Neural crest cell (in vitro differentiated cells): ENCODE data around the gene TRMT11. TPM values are rescaled to one million over a fixed set of nuclear protein-coding genes. Genes with fewer than 3 reads are reported as not detected.

Experiments
- DNase-seq: peaks from one replicate; pipeline ENCODE4 v3.0.0; 2021; ENCODE audit warnings: low read depth, mixed read lengths, low spot score
- H3K27ac Mint-ChIP-seq: one replicate; pipeline ENCODE4 v1.8.0; 2021; ENCODE audit warnings: mild to moderate bottlenecking, mixed read lengths; ENCODE audit not compliant: unreplicated experiment
- H3K27me3 Mint-ChIP-seq: 2 replicates; pipeline ENCODE4 v1.8.0; 2021; ENCODE audit warnings: low read depth, mild to moderate bottlenecking, mixed read lengths
- H3K36me3 Mint-ChIP-seq: 2 replicates; pipeline ENCODE4 v1.8.0; 2021; ENCODE audit warnings: low read depth, mild to moderate bottlenecking, mixed read lengths
- H3K4me1 Mint-ChIP-seq: 2 replicates; pipeline ENCODE4 v1.8.0; 2021; ENCODE audit warnings: mixed read lengths
- H3K4me3 Mint-ChIP-seq: one replicate; pipeline ENCODE4 v1.8.0; 2021; ENCODE audit warnings: mild to moderate bottlenecking, mixed read lengths
- H3K9me3 Mint-ChIP-seq: 2 replicates; pipeline ENCODE4 v1.8.0; 2021; ENCODE audit warnings: mixed read lengths
- total RNA-seq: library from RNA; stranded (reverse); gene quantifications from 2 replicates; pipeline ENCODE4 v1.2.1, GENCODE V29; 2021
- TF ChIP-seq, protein P1 (sequence below): fragments of 200-600 bp; sonication (generic); conservative IDR thresholded peaks from 2 replicates; pipeline ENCODE4 v1.5.0; 2021; ENCODE audit warnings: antibody characterized with exemption, mild to moderate bottlenecking

The TRMT11 gene
- total RNA-seq, 1 donor from 2014 or later: 31.0 TPM

DNA sequence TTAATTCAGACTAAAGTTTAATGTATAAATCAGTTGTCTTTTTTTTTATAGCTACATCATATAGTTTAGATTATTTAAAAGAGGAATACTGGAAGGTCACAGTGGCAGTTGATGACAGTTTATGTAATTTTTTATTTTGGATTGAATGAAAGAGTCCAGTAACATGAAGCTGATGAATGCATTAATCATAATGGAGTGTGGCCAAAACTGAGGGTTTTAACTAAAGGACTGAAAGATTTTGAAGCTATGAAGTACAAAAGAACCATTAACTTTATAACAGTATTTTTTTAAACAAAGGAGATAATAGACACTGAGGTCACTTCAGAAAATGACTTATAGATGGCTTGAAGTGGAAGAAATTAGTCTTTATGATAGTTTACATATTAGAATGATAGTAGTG lies 41.3 kb downstream of the TRMT11 start:
- DNase-seq: no peak
- no peaks in the 10 kb centered on the region for H3K27me3 Mint-ChIP-seq
- no peaks in the 10 kb centered on the region for H3K9me3 Mint-ChIP-seq
- no peak overlapping the region for H3K4me3 Mint-ChIP-seq
- peaks cover 10% of the 10 kb centered on the region for H3K36me3 Mint-ChIP-seq
- TF ChIP-seq, protein P1, sequence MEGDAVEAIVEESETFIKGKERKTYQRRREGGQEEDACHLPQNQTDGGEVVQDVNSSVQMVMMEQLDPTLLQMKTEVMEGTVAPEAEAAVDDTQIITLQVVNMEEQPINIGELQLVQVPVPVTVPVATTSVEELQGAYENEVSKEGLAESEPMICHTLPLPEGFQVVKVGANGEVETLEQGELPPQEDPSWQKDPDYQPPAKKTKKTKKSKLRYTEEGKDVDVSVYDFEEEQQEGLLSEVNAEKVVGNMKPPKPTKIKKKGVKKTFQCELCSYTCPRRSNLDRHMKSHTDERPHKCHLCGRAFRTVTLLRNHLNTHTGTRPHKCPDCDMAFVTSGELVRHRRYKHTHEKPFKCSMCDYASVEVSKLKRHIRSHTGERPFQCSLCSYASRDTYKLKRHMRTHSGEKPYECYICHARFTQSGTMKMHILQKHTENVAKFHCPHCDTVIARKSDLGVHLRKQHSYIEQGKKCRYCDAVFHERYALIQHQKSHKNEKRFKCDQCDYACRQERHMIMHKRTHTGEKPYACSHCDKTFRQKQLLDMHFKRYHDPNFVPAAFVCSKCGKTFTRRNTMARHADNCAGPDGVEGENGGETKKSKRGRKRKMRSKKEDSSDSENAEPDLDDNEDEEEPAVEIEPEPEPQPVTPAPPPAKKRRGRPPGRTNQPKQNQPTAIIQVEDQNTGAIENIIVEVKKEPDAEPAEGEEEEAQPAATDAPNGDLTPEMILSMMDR: no peak
- H3K27ac Mint-ChIP-seq: no peak overlapping the region
- peaks cover 10% of the 10 kb centered on the region for H3K4me1 Mint-ChIP-seq

DNA sequence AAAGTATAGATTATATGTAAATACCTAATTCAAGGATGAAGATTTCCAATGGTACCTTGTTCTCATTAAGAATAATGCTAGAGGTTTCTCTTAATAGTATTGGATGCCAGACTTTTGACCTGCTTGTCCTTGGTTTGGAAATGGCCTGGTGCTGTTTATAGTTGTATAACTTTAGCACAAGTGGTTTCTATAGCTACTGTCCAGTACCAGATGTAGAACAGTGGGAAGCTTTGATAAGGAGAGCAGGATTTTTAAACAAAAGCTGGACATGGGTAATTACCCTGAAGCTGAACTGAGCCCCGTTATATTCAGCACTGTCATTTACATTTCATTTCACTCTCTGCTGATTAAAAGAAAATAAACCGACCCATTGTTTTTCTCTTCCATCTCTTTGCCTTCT lies 43.7 kb downstream of the TRMT11 start:
- TF ChIP-seq, protein P1: no peak
- DNase-seq: no peak
- Mint-ChIP-seq H3K4me1 (peaks cover 16% of the 10 kb centered on the region), H3K9me3 (no peaks in the 10 kb centered on the region), H3K4me3 (no peak overlapping the region), H3K27ac (no peak overlapping the region), H3K27me3 (no peaks in the 10 kb centered on the region), H3K36me3 (peaks cover 11% of the 10 kb centered on the region)

DNA sequence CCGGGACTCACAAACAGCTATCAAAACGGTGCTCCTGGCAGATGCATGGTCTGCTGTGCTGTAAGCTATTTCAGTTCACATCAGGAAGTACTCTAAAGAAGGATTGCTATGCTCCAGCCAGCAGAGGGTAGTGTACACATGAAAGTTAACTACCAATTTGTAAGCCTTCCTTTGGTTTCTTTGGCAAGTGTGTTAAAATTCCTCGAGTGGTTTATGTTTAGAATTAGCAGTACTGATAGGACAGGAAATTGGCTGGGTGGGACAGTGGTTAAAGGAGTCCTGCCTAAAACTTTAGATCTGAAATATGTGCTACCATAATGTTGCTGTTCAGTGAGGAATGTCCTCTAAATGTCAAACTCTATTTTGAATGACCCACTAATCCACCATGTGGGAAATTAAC lies 47.4 kb downstream of the TRMT11 start:
- H3K27me3 Mint-ChIP-seq: no peaks in the 10 kb centered on the region
- no peaks in the 10 kb centered on the region for H3K9me3 Mint-ChIP-seq
- TF ChIP-seq, protein P1: peak; percentile 74
- H3K27ac Mint-ChIP-seq: no peak overlapping the region
- no peak for DNase-seq
- H3K36me3 Mint-ChIP-seq: peaks cover 24% of the 10 kb centered on the region
- no peak overlapping the region for H3K4me3 Mint-ChIP-seq
- peaks cover 24% of the 10 kb centered on the region for H3K4me1 Mint-ChIP-seq

DNA sequence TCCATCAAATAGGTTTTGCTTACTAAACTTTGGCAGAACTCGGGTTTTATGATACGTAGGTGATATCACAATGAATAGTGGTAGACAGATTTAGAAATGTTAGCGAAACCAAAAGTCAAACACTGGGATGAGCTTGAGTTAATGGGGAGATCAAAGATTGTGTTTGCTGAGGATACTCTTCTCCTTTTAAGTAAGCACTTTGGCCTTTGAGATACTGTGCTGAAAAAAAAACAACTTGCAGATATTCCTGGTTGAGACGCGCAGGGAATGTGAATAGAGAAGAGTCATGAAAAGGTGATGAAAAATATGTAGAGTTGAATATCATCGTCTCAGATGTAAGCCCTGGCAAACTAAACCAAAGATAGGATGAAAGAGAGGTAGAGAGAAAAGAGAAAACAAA lies 48.3 kb downstream of the TRMT11 start:
- no peak overlapping the region for H3K4me3 Mint-ChIP-seq
- no peak overlapping the region for H3K27ac Mint-ChIP-seq
- no peaks in the 10 kb centered on the region for H3K9me3 Mint-ChIP-seq
- H3K36me3 Mint-ChIP-seq: peaks cover 24% of the 10 kb centered on the region
- H3K4me1 Mint-ChIP-seq: peaks cover 20% of the 10 kb centered on the region
- DNase-seq: no peak
- no peaks in the 10 kb centered on the region for H3K27me3 Mint-ChIP-seq
- TF ChIP-seq, protein P1: no peak

DNA sequence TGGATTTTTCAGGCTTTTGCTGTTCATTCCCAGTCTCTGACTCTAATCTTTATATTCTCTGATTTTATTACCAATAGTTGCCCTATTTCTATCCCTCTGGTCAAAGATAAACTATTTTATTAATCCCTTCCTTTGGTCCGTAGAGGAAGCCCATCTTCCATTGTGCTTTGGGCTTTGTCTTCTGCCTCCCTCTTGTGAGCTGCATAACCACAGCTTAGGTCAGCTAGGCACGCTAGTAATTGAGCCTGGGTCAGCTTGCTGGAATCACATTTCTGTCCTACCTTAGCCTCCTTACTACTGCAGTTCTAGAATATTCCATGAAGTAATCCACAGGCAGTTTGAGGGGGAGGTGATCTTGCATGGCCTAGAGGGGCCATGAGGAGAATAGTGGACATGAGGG lies 49.4 kb downstream of the TRMT11 start:
- Mint-ChIP-seq H3K9me3 (no peaks in the 10 kb centered on the region), H3K27me3 (no peaks in the 10 kb centered on the region), H3K4me1 (peaks cover 14% of the 10 kb centered on the region), H3K27ac (peak overlapping the region; percentile 40), H3K4me3 (no peak overlapping the region), H3K36me3 (peaks cover 26% of the 10 kb centered on the region)
- no peak for DNase-seq
- TF ChIP-seq, protein P1: no peak

DNA sequence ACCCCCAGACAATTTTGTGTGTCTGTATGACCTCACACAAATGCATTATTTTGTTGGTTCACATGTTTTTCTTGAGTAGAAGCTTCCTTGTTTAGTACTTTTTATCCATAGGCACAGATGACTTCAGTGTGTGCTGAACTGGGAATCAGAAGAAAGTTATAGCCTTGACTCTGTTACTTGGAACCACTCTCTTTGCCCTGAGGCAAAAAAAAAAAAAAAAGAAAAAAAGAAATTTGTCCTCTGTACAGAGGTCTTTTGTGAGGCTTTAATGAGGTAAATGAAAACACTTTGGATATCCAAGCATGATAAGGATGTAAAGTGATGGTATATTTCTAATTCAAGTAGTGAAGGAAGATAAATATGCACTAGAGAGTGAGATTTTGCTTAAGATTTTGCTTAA lies 51.9 kb downstream of the TRMT11 start:
- no peak overlapping the region for H3K27ac Mint-ChIP-seq
- H3K4me3 Mint-ChIP-seq: no peak overlapping the region
- TF ChIP-seq, protein P1: no peak
- DNase-seq: no peak
- peaks cover 27% of the 10 kb centered on the region for H3K4me1 Mint-ChIP-seq
- no peaks in the 10 kb centered on the region for H3K27me3 Mint-ChIP-seq
- H3K36me3 Mint-ChIP-seq: peaks cover 39% of the 10 kb centered on the region
- peaks cover 4% of the 10 kb centered on the region for H3K9me3 Mint-ChIP-seq
